ENCODE data around the gene AP5B1.
"Not testable (repeated sequence)": the region's sequence is repeated elsewhere in the genome, so short reads cannot be mapped to it uniquely, and the experiment has no call there.

The AP5B1 gene

DNA sequence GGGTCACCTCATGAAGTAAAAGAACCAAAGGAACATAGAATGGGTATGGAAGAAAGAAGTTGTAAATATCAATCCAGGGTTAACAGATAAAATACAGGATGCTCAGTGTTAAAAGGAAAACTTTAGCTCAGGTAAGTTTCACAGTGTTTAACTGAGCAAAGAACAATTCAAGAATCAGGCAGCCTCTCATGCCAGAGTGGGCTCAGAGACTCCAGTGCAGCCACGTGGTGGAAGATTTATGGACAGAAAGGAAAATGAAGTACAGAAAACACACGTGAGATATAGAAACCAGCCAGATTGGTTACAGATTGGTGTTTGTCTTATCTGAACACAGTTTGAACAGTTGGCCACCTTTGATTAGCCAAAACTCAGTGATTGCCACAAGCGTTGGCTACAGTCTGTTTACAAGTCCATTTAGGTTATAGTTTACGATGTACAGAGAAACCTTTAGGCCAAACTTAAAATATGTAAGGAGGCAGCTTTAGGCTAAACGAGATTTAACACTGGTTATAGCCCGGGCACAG lies 9.1 kb downstream of the AP5B1 start:
- in situ Hi-C loops (cut with MboI; ENCODE audit: low sequenced_read_pairs), result no loop called here

DNA sequence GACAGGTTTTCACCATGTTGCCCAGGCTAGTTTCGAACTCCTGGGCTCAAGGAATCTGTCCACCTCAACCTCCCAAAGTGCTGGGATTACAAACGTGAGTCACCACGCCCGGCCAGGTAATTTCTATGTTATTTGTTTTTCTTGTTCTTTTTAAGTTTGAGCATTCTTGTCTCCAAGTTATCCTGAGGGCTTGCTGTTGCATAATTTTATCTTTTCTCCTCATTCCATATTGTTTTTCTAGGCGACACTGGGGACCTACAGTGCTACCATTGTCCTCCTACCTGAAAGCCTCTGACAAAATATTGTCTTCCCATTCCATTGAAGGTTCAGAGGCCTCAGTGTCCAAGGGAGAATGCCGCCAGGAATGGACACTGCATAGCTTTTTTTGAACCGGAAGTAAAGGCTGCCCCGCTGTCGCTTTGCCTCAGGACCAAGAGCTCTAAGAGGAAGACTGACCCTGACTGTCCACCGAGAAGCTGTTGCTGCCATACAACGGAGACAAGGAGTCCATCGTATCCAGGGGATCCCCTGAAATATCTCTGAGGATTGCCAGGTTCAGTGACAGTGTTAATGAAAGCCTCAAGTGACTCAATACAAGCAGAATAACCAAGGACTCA lies 9.7 kb downstream of the AP5B1 start:
- in situ Hi-C loops (cut with MboI; ENCODE audit: low sequenced_read_pairs), result no loop called here

DNA sequence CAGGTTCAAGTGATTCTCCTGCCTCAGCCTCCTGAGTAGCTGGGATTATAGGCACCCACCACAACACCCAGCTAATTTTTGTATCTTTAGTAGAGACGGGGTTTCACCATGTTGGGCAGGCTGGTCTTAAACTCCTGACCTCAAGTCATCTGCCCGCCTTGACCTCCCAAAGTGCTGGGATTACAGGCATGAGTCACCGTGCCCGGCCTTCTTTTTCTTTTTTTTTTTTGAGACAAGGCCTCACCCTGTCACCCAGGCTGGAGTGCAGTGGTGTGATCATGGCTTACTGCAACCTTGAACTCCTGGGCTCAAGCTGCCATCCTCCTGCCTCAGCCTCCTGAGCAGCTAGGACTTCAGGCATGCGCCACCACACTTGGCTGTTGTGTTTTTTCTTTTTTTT lies 13.0 kb downstream of the AP5B1 start:
- in situ Hi-C loops (cut with MboI; ENCODE audit: low sequenced_read_pairs), result not testable (repeated sequence)

DNA sequence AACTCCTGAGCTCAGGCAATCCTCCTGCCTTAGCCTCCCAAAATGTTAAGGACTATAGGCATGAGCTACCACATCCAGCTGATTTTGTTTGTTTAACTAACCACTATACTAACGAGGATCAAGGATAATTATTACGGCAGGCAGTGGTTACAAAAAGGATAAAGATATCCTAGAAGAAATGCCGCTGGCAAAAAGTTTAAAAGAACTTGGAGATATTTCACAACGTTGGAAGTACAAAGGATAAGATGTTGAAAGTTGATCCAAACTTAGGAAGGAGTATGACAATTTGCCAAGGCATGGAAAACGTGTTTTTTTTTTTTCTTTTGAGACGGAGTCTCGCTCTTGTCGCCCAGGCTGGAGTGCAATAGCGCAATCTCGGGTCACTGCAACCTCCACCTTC lies 13.4 kb downstream of the AP5B1 start:
- in situ Hi-C loops (cut with MboI; ENCODE audit: low sequenced_read_pairs), result no loop called here

DNA sequence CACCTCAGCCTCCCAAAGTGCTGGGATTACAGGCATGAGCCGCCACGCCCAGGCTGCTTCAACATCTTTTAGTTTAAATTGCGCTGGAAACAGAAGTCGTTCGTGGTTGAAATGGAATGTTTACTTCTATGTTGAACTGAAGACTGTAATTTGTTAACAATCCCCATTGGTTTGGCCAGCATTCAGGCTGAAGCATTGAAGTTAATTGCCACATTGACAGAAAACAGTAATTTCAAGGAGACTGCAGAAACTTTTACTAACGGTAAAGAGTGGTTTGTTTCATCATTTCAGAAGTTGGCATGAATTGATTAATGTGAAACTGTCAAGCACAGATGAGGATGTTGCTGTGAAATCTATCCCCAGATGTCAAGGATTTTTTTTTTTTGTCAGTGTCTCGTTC lies 14.2 kb downstream of the AP5B1 start:
- in situ Hi-C loops (cut with MboI; ENCODE audit: low sequenced_read_pairs), result no loop called here

DNA sequence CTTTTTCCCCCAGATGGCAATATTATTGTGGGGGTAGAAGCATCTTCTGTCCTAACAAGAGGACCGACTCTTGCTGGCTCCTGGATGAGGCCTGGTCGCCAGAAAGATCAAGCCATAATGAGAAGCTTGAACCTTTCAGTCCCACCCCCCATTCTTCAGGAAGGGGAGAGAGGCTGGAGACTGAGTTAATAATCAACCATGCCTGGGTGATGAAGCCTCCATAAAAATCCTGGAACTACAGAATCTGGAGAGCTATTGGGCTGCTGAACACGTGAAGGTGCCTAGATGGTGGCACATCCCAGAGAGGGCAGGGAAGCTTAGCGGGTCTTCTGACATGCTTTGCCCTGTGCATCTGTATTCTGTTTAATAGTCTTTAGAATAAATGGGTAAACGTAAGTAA lies 16.3 kb downstream of the AP5B1 start:
- in situ Hi-C loops (cut with MboI; ENCODE audit: low sequenced_read_pairs), result no loop called here

DNA sequence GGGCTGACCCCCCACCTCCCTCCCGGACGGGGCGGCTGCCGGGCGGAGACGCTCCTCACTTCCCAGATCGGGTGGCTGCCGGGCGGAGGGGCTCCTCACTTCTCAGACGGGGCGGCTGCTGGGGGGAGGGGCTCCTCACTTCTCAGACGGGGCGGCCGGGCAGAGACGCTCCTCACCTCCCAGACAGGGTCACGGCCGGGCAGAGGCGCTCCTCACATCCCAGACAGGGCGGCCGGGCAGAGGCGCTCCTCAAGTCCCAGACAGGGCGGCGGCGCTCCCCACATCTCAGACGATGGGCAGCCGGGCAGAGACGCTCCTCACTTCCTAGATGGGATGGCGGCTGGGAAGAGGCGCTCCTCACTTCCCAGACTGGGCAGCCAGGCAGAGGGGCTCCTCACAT lies 18.0 kb downstream of the AP5B1 start:
- in situ Hi-C loops (cut with MboI; ENCODE audit: low sequenced_read_pairs), result not testable (repeated sequence)

DNA sequence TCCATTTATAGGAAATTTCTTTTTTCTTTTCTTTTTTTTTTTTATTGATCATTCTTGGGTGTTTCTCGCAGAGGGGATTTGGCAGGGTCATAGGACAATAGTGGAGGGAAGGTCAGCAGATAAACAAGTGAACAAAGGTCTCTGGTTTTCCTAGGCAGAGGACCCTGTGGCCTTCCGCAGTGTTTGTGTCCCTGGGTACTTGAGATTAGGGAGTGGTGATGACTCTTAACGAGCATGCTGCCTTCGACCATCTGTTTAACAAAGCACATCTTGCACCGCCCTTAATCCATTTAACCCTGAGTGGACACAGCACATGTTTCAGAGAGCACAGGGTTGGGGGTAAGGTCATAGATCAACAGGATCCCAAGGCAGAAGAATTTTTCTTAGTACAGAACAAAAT lies 18.6 kb downstream of the AP5B1 start:
- in situ Hi-C loops (cut with MboI; ENCODE audit: low sequenced_read_pairs), result not testable (repeated sequence)

DNA sequence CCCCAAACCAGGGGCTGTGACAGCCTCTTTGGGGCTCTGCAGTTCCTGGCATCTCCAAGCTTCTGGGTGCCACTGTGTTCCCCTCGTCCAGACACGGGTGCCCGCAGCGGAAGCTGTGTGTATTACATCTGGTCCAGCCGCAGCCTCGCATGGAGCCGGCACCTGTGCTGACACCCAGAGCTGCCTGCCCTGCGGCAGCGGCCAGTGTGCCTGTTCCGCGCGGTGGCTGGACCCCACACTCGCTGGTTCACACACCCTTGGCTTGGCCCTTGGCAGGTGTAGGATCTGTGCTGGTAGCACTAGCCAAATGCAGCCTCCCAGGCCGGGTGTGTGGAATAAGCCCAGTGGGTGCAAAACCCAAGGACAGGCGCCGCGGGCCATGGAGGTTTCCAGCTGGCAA lies 35.7 kb downstream of the AP5B1 start:
- in situ Hi-C loops (cut with MboI; ENCODE audit: low sequenced_read_pairs), result no loop called here

DNA sequence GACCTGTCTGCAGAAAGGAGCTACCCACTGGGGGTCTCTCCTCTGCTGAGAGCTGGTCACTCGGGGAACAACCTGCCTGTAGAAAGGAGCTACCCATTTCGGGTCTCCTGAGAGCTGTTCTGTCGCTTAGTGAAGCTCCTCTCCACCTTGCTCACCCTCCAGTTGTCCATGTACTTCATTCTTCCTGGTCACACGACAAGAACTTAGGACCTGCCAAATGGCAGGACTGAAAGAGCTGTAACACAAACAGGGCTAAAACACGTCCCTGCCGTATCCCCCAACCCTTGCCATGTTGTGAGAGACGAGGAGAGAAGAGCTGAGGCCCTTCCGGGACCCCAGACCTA lies 36.1 kb downstream of the AP5B1 start:
- in situ Hi-C loops (cut with MboI; ENCODE audit: low sequenced_read_pairs), result no loop called here

DNA sequence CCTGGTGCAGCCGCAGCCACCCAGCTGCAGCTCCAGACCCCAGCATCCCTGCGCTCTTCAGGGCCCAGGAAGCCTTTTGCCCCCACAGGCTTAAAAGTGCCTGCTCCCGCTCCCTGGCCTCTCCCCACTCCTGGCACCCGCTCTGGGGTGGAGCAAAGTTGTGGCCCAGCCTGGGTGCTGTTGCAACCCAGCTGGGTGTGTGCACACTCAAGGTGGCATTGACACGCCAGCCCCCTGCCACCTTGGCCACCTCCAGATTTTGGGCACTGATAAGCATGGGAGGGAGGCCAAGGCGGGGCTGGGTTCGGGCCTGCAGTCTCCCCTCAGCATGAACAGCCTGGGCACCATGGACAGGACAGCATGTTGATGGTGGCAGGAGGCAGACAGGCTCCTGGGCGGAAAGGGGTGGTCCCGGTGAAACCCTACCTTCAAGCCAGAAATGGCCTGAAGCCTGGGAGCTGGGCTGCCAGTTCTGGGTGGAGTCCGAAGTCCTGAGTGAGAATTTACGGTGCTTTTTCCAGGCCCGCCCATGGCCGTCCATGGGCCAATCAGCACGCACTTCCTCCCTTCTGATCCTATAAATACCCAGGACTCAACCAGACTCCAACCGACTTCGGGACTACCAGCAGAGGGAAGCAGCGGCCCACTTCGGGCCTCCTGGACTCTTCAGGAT lies 36.6 kb downstream of the AP5B1 start:
- in situ Hi-C loops (cut with MboI; ENCODE audit: low sequenced_read_pairs), result no loop called here

DNA sequence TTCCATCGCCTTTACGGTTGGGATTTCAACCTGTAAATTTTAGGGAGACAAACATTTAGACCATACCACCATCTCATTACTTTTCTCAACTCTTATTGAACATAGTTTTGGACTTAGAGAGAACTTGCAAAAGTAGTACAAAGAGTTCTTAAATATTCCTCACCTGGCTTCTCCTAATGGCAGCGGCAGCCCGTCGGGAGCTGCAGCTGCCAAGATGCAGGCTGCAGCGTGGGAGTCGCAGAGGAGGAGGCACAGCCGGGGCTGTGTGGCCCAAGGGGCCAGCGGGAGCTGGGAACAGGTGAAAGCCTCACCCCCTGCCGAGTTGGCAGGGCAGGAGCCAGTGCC lies 37.1 kb downstream of the AP5B1 start:
- in situ Hi-C loops (cut with MboI; ENCODE audit: low sequenced_read_pairs), result no loop called here

DNA sequence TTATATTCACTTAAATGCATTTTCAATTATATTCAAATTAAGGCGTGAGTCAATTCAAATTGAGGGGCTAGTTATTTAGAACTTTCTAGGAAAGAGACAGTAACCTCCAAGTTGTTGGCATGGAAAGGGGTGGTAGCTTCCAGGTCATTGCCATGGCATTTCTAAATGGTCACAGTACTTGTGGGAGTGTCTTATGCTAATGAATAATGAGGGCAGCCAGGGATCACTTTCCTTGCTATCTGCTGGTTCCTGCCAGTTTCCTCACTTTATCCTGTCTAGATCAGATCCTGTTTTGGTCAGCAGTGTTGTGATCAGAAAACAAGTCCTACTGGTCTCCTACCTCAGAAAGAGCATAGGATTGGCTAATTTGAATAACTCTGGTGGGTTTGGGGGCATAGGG lies 38.4 kb downstream of the AP5B1 start:
- in situ Hi-C loops (cut with MboI; ENCODE audit: low sequenced_read_pairs), result no loop called here

DNA sequence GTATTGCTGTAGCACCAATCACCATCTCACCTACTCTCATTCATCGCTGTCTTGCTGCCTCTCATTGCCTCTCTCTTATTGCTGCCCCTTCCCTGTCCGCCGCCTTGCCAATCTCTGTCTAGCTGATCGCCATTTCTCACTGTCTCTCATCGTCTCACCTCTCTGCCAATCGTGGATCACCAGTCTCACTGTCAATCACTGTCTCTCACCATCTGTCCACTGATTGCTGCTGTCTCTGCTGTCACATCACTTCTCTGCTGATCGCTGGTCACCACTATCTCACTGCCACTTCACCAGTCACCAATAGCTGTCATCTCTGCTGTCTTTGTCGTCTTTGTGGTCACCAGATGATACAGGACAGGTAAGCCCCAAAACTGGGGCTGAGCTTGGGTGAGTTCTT lies 39.6 kb downstream of the AP5B1 start:
- in situ Hi-C loops (cut with MboI; ENCODE audit: low sequenced_read_pairs), result no loop called here

DNA sequence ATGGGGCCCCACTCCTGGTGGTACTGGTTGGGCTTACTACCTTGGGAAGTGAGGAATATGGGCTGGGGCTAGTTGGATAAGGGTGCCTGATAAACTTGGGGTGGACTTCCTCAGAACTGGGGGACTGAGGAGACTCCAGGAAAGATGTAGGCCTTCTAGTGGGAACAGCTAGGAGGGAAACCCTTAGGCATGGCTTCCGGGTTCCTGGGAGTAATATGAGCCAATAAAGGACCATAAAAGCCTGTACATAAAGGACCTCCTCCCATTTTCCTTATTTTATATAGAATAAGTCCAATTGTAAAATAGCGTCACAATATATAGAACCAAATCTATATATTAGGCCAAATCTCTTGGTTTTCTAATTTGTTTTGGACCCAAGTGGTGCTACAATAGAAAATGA lies 41.8 kb downstream of the AP5B1 start:
- in situ Hi-C loops (cut with MboI; ENCODE audit: low sequenced_read_pairs), result no loop called here

DNA sequence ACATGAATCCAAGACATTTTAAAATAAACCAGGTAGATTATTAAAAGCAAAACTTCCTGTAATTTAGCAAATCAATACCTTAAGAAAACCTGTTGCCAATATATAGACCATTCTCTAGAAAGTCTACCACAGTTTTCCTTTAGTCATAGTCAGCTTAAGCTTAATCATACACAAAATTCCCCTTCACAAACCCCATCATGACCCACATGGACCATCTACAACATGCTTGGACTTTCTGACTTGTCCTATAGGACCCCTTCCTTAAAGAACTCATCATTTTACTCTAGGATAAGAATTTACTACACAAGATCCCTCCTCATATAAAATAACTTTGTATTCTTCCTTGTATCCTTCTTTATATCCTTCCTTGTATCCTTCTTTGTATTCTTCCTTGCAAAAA lies 44.0 kb downstream of the AP5B1 start:
- in situ Hi-C loops (cut with MboI; ENCODE audit: low sequenced_read_pairs), result no loop called here

DNA sequence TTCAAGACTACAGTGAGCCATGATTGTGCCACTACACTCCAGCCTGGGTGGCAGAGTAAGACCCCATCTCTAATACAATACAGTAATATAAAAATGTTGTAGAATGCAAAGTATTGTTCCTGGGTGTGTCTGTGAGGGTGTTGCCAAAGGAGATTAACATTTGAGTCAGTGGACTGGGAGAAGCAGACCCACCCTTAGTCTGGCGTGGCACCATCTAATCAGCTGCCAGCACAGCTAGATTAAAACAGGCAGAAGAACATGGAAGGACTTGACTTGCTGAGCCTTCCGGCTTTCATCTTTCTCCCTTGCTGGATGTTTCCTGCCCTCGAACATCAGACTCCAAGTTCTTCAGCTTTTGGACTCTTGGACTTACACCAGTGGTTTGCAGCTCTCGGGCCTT lies 45.7 kb downstream of the AP5B1 start:
- in situ Hi-C loops (cut with MboI; ENCODE audit: low sequenced_read_pairs), result not testable (repeated sequence)

DNA sequence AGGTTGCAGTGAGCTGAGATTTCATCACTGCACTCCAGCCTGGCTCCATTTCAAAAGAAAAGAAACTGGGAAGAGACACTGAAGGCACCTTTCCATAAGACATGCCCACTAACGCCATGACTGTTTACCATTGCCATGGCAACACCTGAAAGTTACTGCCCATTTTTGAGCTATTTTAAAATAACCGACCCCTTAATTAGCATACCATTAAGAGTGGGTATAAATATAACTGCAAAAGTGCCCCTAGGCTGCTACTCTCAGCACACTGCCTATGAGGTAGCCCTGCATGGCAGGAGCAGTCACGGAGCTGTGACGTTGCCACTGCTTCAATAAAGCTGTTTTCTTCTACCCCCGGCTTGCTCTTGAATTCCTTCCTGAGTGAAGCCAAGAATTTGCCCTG lies 50.3 kb downstream of the AP5B1 start:
- in situ Hi-C loops (cut with MboI; ENCODE audit: low sequenced_read_pairs), result no loop called here

DNA sequence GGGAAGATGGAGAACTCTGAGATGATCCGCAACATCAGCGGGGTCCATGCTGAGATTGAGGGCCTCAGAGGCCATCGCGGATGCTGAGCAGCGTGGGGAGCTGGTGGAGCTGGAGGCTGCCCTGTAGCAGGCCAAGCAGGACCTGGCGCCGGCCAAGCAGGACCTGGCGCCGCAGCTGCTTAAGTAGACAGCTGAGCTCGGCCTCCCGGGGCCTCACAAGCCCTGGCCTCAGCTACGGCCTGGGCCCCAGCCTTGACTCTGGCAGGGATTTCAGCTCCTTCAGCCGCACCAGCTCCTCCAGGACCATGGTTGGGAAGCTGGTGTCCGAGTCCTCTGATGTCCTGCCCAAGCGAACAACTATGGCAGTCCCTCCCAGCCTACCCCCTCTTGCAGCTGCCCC lies 52.9 kb downstream of the AP5B1 start:
- in situ Hi-C loops (cut with MboI; ENCODE audit: low sequenced_read_pairs), result no loop called here

DNA sequence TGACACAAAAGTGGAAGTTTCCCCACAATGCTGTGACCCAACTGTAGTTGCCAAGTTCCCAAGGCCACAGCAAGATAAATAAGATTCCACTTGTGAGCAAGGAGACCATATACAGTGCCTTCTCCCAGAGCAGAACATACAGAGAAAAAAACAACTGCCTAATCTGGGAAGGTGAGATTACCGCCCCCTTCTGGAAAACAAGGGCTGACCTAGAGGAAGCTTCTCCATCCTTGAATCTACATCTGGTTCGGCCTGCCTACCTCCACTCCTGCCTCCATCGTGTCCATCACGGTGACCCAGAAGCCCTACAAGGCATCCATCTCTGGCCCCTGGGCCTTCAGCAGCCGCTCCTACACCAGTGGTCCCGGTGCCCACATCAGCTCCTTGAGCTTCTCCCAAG lies 54.1 kb downstream of the AP5B1 start:
- in situ Hi-C loops (cut with MboI; ENCODE audit: low sequenced_read_pairs), result no loop called here
